KOPT-K1 (cell line): Measurements from ENCODE around the gene CCNH.

Source experiments
- H3K27ac ChIP-seq: fragments of 200-600 bp; sonication (generic); 2 replicates; pipeline ENCODE4 v1.5.1; 2016; ENCODE audit warnings: antibody characterized with exemption, mild to moderate bottlenecking, low read depth, low read length; ENCODE audit not compliant: poor library complexity, severe bottlenecking
- H3K36me3 ChIP-seq: fragments of 200-600 bp; sonication (generic); 2 replicates; pipeline ENCODE4 v1.5.1; 2017; ENCODE audit warnings: antibody characterized with exemption, mild to moderate bottlenecking, low read length, moderate library complexity; ENCODE audit not compliant: insufficient read depth
- H3K9me3 ChIP-seq: fragments of 200-600 bp; sonication (generic); 2 replicates; pipeline ENCODE4 v1.5.1; 2017; ENCODE audit warnings: antibody characterized with exemption, low read length, mild to moderate bottlenecking; ENCODE audit not compliant: insufficient read depth, poor library complexity, severe bottlenecking

CCNH gene

GRCh38 chr5:87412630-87413342 is at the start of gene CCNH:
CCNH (minus strand) TSS chr5:87412930; CDS start chr5:87412794, 136 bp downstream.
- no peaks in the 10 kb centered on the region for H3K9me3 ChIP-seq
- peaks cover 34% of the 10 kb centered on the region for H3K36me3 ChIP-seq
- H3K27ac ChIP-seq, result peak within 1 kb of the TSS; percentile 77

DNA sequence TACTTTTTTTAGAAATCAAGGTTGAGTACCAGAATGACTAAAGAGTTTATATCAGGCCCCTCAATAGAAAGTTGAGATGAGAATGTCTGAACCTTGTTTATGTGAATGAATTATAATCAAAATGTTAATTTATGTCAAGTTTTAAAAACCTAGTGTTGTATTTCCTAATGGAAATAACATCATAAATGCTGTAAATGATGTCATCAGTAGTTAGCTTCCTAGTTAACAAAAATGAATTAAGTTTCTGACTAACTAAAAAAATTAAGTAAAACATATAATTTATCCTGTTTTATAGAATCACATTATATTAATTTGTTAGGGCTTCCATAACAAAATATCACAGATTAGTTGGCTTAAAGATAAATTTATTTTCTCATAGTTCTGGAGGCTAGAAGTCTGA is 45.0 kb upstream of the CCNH start:
- no peaks in the 10 kb centered on the region for H3K36me3 ChIP-seq
- no peaks in the 10 kb centered on the region for H3K9me3 ChIP-seq
- H3K27ac ChIP-seq, result no peak overlapping the region

GRCh38 chr5:87453801-87454200 is 41.1 kb upstream of the CCNH start:
- Histone ChIP-seq H3K27ac (no peak overlapping the region), H3K36me3 (no peaks in the 10 kb centered on the region), H3K9me3 (no peaks in the 10 kb centered on the region)

GRCh38 chr5:87452837-87453236 is 40.1 kb upstream of the CCNH start:
- Histone ChIP-seq H3K36me3 (no peaks in the 10 kb centered on the region), H3K9me3 (no peaks in the 10 kb centered on the region), H3K27ac (no peak overlapping the region)

GRCh38 chr5:87442419-87442818 is 29.7 kb upstream of the CCNH start:
- Histone ChIP-seq H3K9me3 (no peaks in the 10 kb centered on the region), H3K27ac (no peak overlapping the region), H3K36me3 (no peaks in the 10 kb centered on the region)

GRCh38 chr5:87438231-87438630 is 25.5 kb upstream of the CCNH start:
- Histone ChIP-seq H3K36me3 (no peaks in the 10 kb centered on the region), H3K9me3 (no peaks in the 10 kb centered on the region), H3K27ac (no peak overlapping the region)

DNA sequence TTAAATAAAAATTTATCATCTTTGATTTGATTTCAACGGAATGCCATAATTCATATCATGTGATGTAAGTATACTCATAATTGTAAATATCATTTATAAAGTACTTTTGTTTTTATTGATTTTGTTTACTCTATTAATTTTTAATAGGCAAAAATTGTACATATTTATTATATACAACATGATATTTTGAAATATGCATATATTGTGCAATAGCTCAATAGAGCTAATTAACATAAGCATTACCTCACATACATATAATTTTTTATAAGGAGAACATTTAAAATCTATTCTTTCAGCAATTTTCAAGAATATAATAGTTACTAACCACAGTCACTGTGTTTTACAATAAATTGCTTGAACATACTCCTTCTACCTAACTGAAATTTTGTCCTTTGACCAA is 25.0 kb upstream of the CCNH start:
- no peaks in the 10 kb centered on the region for H3K9me3 ChIP-seq
- no peaks in the 10 kb centered on the region for H3K36me3 ChIP-seq
- H3K27ac ChIP-seq, result no peak overlapping the region

GRCh38 chr5:87435144-87435694 is 22.5 kb upstream of the CCNH start:
- no peaks in the 10 kb centered on the region for H3K36me3 ChIP-seq

GRCh38 chr5:87434461-87434860 is 21.7 kb upstream of the CCNH start:
- no peaks in the 10 kb centered on the region for H3K36me3 ChIP-seq
- no peak overlapping the region for H3K27ac ChIP-seq
- H3K9me3 ChIP-seq, result no peaks in the 10 kb centered on the region

More at GRCh38 chr5:87435144-87435694, 22.5 kb upstream of the CCNH start:
- no peak overlapping the region for H3K27ac ChIP-seq
- H3K9me3 ChIP-seq, result no peaks in the 10 kb centered on the region

GRCh38 chr5:87433945-87434344 is 21.2 kb upstream of the CCNH start:
- Histone ChIP-seq H3K9me3 (no peaks in the 10 kb centered on the region), H3K27ac (no peak overlapping the region), H3K36me3 (no peaks in the 10 kb centered on the region)

DNA sequence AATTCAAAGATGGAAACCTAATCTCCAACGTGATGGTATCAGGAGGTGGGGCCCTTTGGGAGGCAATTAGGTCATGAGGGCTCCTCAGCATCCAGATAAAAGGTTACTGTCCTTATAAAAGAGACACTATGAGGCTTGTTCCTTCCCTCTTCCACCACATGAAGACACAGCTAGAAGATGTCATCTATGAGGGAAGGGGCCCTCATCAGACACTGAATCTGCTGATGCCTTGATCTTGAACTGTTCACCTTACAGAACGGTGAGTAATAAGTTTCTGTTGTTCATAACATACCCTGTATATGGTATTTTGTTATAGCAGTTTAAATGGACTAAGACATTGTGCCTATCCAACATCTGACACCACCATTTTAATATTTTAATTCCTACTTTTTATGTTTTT is 19.7 kb upstream of the CCNH start:
- no peaks in the 10 kb centered on the region for H3K36me3 ChIP-seq
- no peaks in the 10 kb centered on the region for H3K9me3 ChIP-seq
- H3K27ac ChIP-seq, result no peak overlapping the region

DNA sequence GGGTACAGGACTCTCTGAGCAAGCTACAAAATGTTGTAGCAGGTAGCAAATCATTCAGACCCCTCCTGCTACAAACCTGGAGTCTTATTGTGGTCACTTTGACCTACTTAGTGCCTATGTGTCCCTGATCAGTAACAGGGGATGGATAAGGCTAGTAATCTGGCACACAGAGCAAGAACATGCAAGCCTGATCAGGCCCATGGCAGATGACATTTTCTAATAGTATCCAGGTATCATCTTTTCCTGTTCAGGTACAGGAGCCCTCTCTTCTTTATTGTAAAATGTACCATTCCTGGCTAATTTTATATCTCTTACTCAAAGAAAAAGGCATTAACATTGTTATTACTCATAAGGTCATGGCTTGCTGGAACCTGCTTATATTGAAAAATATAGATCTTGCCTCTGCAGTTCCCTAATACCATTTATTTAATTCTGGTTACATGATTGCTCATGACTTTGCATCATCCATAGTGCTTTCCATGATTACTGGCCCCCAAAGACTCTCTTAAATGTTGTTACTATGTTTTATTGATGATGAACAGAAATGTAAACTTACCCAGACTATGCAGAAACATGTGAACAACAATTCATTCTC is 18.2 kb upstream of the CCNH start:
- Histone ChIP-seq H3K27ac (no peak overlapping the region), H3K9me3 (no peaks in the 10 kb centered on the region)

DNA sequence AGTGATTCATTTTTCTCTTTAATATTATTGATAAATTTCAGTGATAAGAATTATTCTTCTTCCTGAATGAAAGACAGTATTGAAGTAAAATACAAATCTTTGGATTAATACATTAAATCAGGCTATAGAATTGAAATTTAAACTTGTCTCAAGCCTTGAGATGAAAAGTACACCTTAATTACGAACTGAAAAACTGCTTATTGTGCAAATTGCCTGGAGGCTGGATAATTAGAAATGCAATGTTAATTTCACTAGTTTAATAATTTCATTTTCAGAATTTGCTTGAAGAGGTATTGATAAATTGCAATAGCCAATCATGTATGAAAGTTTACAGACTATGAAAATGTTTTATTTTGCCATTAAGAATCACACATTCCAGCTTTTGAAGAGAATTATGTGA is 11.0 kb upstream of the CCNH start:
- Histone ChIP-seq H3K9me3 (no peaks in the 10 kb centered on the region), H3K27ac (no peak overlapping the region)

More for the DNA sequence above, 18.2 kb upstream of the CCNH start:
- no peaks in the 10 kb centered on the region for H3K36me3 ChIP-seq

GRCh38 chr5:87421307-87421706 is 8.6 kb upstream of the CCNH start:
- Histone ChIP-seq H3K27ac (no peak overlapping the region), H3K36me3 (no peaks in the 10 kb centered on the region), H3K9me3 (no peaks in the 10 kb centered on the region)

More for the DNA sequence above, 11.0 kb upstream of the CCNH start:
- H3K36me3 ChIP-seq, result no peaks in the 10 kb centered on the region

GRCh38 chr5:87418506-87418905 is 5.8 kb upstream of the CCNH start:
- Histone ChIP-seq H3K9me3 (no peaks in the 10 kb centered on the region), H3K27ac (no peak overlapping the region), H3K36me3 (no peaks in the 10 kb centered on the region)

- Histone ChIP-seq H3K36me3 (peaks cover 28% of the 10 kb centered on the region), H3K27ac (peak overlapping the region; percentile 77), H3K9me3 (no peaks in the 10 kb centered on the region)
These were observed 564 bp upstream of the CCNH start for GRCh38 chr5:87413343-87413645.
